ENCODE results near the gene ZNF18. TPM values are rescaled to one million over a fixed set of nuclear protein-coding genes. Genes with fewer than 3 reads are reported as not detected.
A peak's percentile ranks its signal among the peaks of the same experiment; 100 is the strongest.
"Not testable (repeated sequence)": the region's sequence is repeated elsewhere in the genome, so short reads cannot be mapped to it uniquely, and the experiment has no call there.

Gene ZNF18
- total RNA-seq, 1 donor: 8.6 TPM

- TF ChIP-seq CTCF (IDR thresholded peaks at IDR 0.05; ENCODE audit: insufficient read depth, low read length): no peak
- no peak overlapping the region for H3K4me3 ChIP-seq (ENCODE audit: low read depth, low read length)
- no peak for DNase-seq (ENCODE audit: low read depth)
Observed at GRCh38 chr17:11990363-11990983, 6.8 kb downstream of the ZNF18 start.

GRCh38 chr17:11986942-11987329 lies 10.3 kb downstream of the ZNF18 start:
- DNase-seq (ENCODE audit: low read depth): peak; percentile 77
- no peak overlapping the region for H3K4me3 ChIP-seq (ENCODE audit: low read depth, low read length)
- peak; percentile 46 for TF ChIP-seq CTCF (IDR thresholded peaks at IDR 0.05; ENCODE audit: insufficient read depth, low read length)

GRCh38 chr17:11986179-11986941 lies 10.9 kb downstream of the ZNF18 start:
- no peak for TF ChIP-seq CTCF (IDR thresholded peaks at IDR 0.05; ENCODE audit: insufficient read depth, low read length)
- no peak overlapping the region for H3K4me3 ChIP-seq (ENCODE audit: low read depth, low read length)
- DNase-seq (ENCODE audit: low read depth): peak; percentile 45

GRCh38 chr17:11981862-11982261 lies 15.4 kb downstream of the ZNF18 start:
- no peak for TF ChIP-seq CTCF (IDR thresholded peaks at IDR 0.05; ENCODE audit: insufficient read depth, low read length)
- DNase-seq (ENCODE audit: low read depth): no peak
- no peak overlapping the region for H3K4me3 ChIP-seq (ENCODE audit: low read depth, low read length)

- TF ChIP-seq CTCF (IDR thresholded peaks at IDR 0.05; ENCODE audit: insufficient read depth, low read length): peak; percentile 44
- no peak overlapping the region for H3K4me3 ChIP-seq (ENCODE audit: low read depth, low read length)
- peak; percentile 25 for DNase-seq (ENCODE audit: low read depth)
Observed at GRCh38 chr17:11980813-11981212, 16.5 kb downstream of the ZNF18 start.

GRCh38 chr17:11979795-11980194 lies 17.5 kb downstream of the ZNF18 start:
- no peak for DNase-seq (ENCODE audit: low read depth)
- H3K4me3 ChIP-seq (ENCODE audit: low read depth, low read length): no peak overlapping the region
- no peak for TF ChIP-seq CTCF (IDR thresholded peaks at IDR 0.05; ENCODE audit: insufficient read depth, low read length)

- not testable (repeated sequence) for DNase-seq (ENCODE audit: low read depth); H3K4me3 ChIP-seq (ENCODE audit: low read depth, low read length)
Observed at GRCh38 chr17:11972741-11973140, 24.5 kb downstream of the ZNF18 start.

All from fibroblast of the aortic adventitia (primary cell).